GM12878 (cell line): ENCODE measurements around the gene TCF7. TPM values are rescaled to one million over a fixed set of nuclear protein-coding genes. Genes with fewer than 3 reads are reported as not detected.
A peak's percentile ranks its signal among the peaks of the same experiment; 100 is the strongest.

Experiments
- ATAC-seq: fragments of 200-7000 bp; cut with Tn5 transposase; 3 replicates; pipeline ENCODE4 v1.9.1; 2020; ENCODE audit warnings: mild to moderate bottlenecking, moderate library complexity
- BruUV-seq: library from RNA; stranded (reverse); fragments of 400-500 nt; replicated peaks from 2 replicates; lab custom pipeline; 2021; lab: Mats Ljungman, UMichigan
- CTCF ChIA-PET: fragments of 300-600 bp; sonication (Branson Sonifier 250); formaldehyde crosslinking; extraction: SDS; loops from one replicate; lab custom pipeline; 2021; ENCODE audit warnings: inconsistent platforms; lab: Yijun Ruan, JAX
- POLR2A ChIA-PET: fragments of 350-600 bp; formaldehyde crosslinking; extraction: SDS; loops from one replicate; lab custom pipeline; 2021; ENCODE audit warnings: inconsistent platforms; lab: Charles Lee
- RAD21 ChIA-PET: fragments of 300-600 bp; sonication (Branson Sonifier 250); formaldehyde crosslinking; loops from one replicate; lab custom pipeline; 2023; ENCODE audit warnings: antibody characterized with exemption; ENCODE audit not compliant: unreplicated experiment; lab: Charles Lee
- SMC1A ChIA-PET: fragments of 300-600 bp; sonication (Branson Sonifier 250); formaldehyde crosslinking; loops from one replicate; lab custom pipeline; 2023; ENCODE audit not compliant: unreplicated experiment, uncharacterized antibody; lab: Charles Lee
- DNase-seq: peaks from one replicate; pipeline ENCODE4 v3.0.0-alpha.2; 2011; ENCODE audit warnings: low read depth, low spot score
- FAIRE-seq: peaks from 3 replicates; lab custom pipeline; 2011; peaks lifted over from hg19 to GRCh38; lab: Jason Lieb, UNC
- H2AFZ ChIP-seq: 2 replicates; pipeline ENCODE4 v1.6.0; 2011; ENCODE audit warnings: low read depth, low read length, control low read depth; ENCODE audit not compliant: control insufficient read depth
- H3K27ac ChIP-seq: 2 replicates; pipeline ENCODE4 v1.5.1; 2011; ENCODE audit warnings: control low read depth; ENCODE audit not compliant: control insufficient read depth, insufficient read depth
- H3K27me3 ChIP-seq, 2 experiments: replicated peaks in 1 of 2; 2 replicates each; pipeline versions ENCODE4 v1.6.0 to v1.6.1; 2011; ENCODE audit warnings: low read length in 1 of 2; ENCODE audit not compliant: control insufficient read depth in 2 of 2, insufficient read depth in 2 of 2
- H3K36me3 ChIP-seq, 2 experiments: 2 replicates each; pipeline ENCODE4 v1.5.1; 2011; ENCODE audit warnings: low read length in 1 of 2; ENCODE audit not compliant: control insufficient read depth in 2 of 2, insufficient read depth in 2 of 2
- H3K4me1 ChIP-seq: 2 replicates; pipeline ENCODE4 v1.6.1; 2011; ENCODE audit warnings: mild to moderate bottlenecking, low read length, moderate library complexity, mixed read lengths; ENCODE audit not compliant: control insufficient read depth, insufficient read depth
- H3K4me2 ChIP-seq: 2 replicates; pipeline ENCODE4 v1.6.0; 2011; ENCODE audit warnings: control low read depth; ENCODE audit not compliant: control insufficient read depth, insufficient read depth
- H3K4me3 ChIP-seq: fragments of 200-600 bp; sonication (generic); 2 replicates; pipeline ENCODE4 v1.5.1; 2016
- H3K79me2 ChIP-seq: 2 replicates; pipeline ENCODE4 v1.6.0; 2011; ENCODE audit warnings: low read length; ENCODE audit not compliant: control insufficient read depth, insufficient read depth
- H3K9ac ChIP-seq: 2 replicates; pipeline ENCODE4 v1.8.0; 2011; ENCODE audit warnings: low read length, control low read depth, mixed read lengths; ENCODE audit not compliant: control insufficient read depth, insufficient read depth
- H3K9me3 ChIP-seq: replicated peaks from 3 replicates; pipeline ENCODE4 v1.5.1; 2011; ENCODE audit warnings: mild to moderate bottlenecking, low read length; ENCODE audit not compliant: control insufficient read depth, insufficient read depth
- H4K20me1 ChIP-seq: 2 replicates; pipeline ENCODE4 v1.6.0; 2011; ENCODE audit not compliant: control insufficient read depth, insufficient read depth
- ATF2 ChIP-seq: IDR thresholded peaks from 2 replicates; pipeline ENCODE4 v1.6.1; 2012; ENCODE audit warnings: low read length, inconsistent platforms
- ATF3 ChIP-seq: IDR thresholded peaks from 2 replicates; pipeline ENCODE4 v1.6.1; 2011; ENCODE audit warnings: low read depth, mild to moderate bottlenecking, low read length, moderate library complexity, borderline replicate concordance; ENCODE audit errors: extremely low read depth
- BACH1 ChIP-seq: fragments of 450-650 bp; IDR thresholded peaks from 2 replicates; pipeline ENCODE4 v1.6.1; 2017; ENCODE audit warnings: mild to moderate bottlenecking, borderline replicate concordance
- ETV6 ChIP-seq, 2 experiments: fragments of 450-650 bp in 1 of 2; IDR thresholded peaks in 1 of 2; conservative IDR thresholded peaks in 1 of 2; 2 replicates each; pipeline ENCODE4 v1.6.1; 2014; ENCODE audit warnings: antibody characterized with exemption in 1 of 2, borderline replicate concordance in 1 of 2, low read depth in 1 of 2, mild to moderate bottlenecking in 1 of 2, moderate library complexity in 1 of 2
- GATAD2B ChIP-seq: fragments of 450-650 bp; conservative IDR thresholded peaks from 2 replicates; pipeline ENCODE4 v1.6.1; 2017; ENCODE audit warnings: low read depth, mild to moderate bottlenecking, moderate library complexity
- HDAC6 ChIP-seq: fragments of 200-600 bp; sonication (generic); IDR thresholded peaks from one replicate; pipeline ENCODE4 v1.8.0; 2017; ENCODE audit warnings: antibody characterized with exemption; ENCODE audit not compliant: unreplicated experiment
- IRF4 ChIP-seq: IDR thresholded peaks from 2 replicates; pipeline ENCODE4 v1.6.1; 2011; ENCODE audit warnings: low read depth, low read length
- MEF2B ChIP-seq: fragments of 450-650 bp; IDR thresholded peaks from 2 replicates; pipeline ENCODE4 v1.6.1; 2018; ENCODE audit warnings: mild to moderate bottlenecking, moderate library complexity; ENCODE audit not compliant: partially characterized antibody, poor library complexity, severe bottlenecking
- MLLT1 ChIP-seq: fragments of 450-650 bp; IDR thresholded peaks from 2 replicates; pipeline ENCODE4 v1.6.1; 2016; ENCODE audit warnings: mild to moderate bottlenecking
- MTA2 ChIP-seq: fragments of 450-650 bp; IDR thresholded peaks from 2 replicates; pipeline ENCODE4 v1.6.1; 2016; ENCODE audit warnings: low read depth, mild to moderate bottlenecking, moderate library complexity
- NR2F1 ChIP-seq: fragments of 450-650 bp; conservative IDR thresholded peaks from 2 replicates; pipeline ENCODE4 v1.6.1; 2017; ENCODE audit warnings: mild to moderate bottlenecking
- POLR2AphosphoS2 ChIP-seq: IDR thresholded peaks from 2 replicates; pipeline ENCODE4 v1.6.1; 2011; ENCODE audit warnings: low read depth, mild to moderate bottlenecking, low read length, improper control_type of control experiment, moderate library complexity
- RAD21 ChIP-seq: IDR thresholded peaks from 2 replicates; pipeline ENCODE4 v1.6.1; 2011; ENCODE audit warnings: mild to moderate bottlenecking, low read depth, low read length, moderate library complexity; ENCODE audit not compliant: insufficient read depth
- SMAD1 ChIP-seq: fragments of 450-650 bp; IDR thresholded peaks from 2 replicates; pipeline ENCODE4 v1.6.1; 2018; ENCODE audit warnings: mild to moderate bottlenecking, low read depth; ENCODE audit not compliant: partially characterized antibody
- SMAD5 ChIP-seq: IDR thresholded peaks from 2 replicates; pipeline ENCODE4 v1.6.1; 2016; ENCODE audit warnings: antibody characterized with exemption, low read depth
- TCF3 ChIP-seq: IDR thresholded peaks from 2 replicates; pipeline ENCODE4 v1.6.1; 2012; ENCODE audit warnings: low read depth, mild to moderate bottlenecking, low read length, borderline replicate concordance; ENCODE audit not compliant: insufficient read depth
- YY1 ChIP-seq: IDR thresholded peaks from 2 replicates; pipeline ENCODE4 v1.6.1; 2011; ENCODE audit warnings: low read depth, mild to moderate bottlenecking, low read length
- ZNF217 ChIP-seq: fragments of 450-650 bp; IDR thresholded peaks from 2 replicates; pipeline ENCODE4 v1.6.1; 2017; ENCODE audit warnings: antibody characterized with exemption, mild to moderate bottlenecking
- ZNF384 ChIP-seq: IDR thresholded peaks from 2 replicates; pipeline ENCODE4 v1.6.1; 2012; ENCODE audit warnings: low read depth, mild to moderate bottlenecking, low read length, improper control_type of control experiment, borderline replicate concordance
- WGBS: methylation state at CpG from one replicate; pipeline ENCODE4 v1.1.6; 2016; ENCODE audit warnings: low lambda C conversion rate; ENCODE audit not compliant: insufficient replicate concordance, insufficient coverage; ENCODE audit errors: missing lambda C conversion rate; 5-methylcytosine and 5-hydroxymethylcytosine counted together
- in situ Hi-C: fragments of 300-500 bp; cut with MboI; formaldehyde crosslinking; loops from 9 replicates; pipeline ENCODE4 v1.14.3; 2018; ENCODE audit warnings: mixed read lengths
- intact Hi-C: fragments of 100-400 bp; cut with micrococcal nuclease; formaldehyde crosslinking; loops from one replicate; pipeline ENCODE4 v1.14.2; 2022; ENCODE audit not compliant: unreplicated experiment
- polyA plus RNA-seq, 11 experiments: library from polyadenylated mRNA; depleted of rRNA in 4 of 11; unstranded in 6 of 11; stranded (reverse) in 5 of 11; fragments of >200 nt; fragmentation: Nextera tagmentation in 4 of 11; fragmentation: Illumina TruSeq in 1 of 11; extraction: Ambion mirVana in 4 of 11; extraction: Trizol in 1 of 11; gene quantifications; 1 replicate in 1 of 11; 2 replicates in 10 of 11; pipeline versions ENCODE4 v1.2.1 to v1.2.3, GENCODE V29; 2011 to 2016; ENCODE audit warnings: inconsistent platforms in 2 of 11, missing spikeins in 2 of 11, low read depth in 1 of 11
- total RNA-seq, 4 experiments: library from RNA; depleted of rRNA in 3 of 4; stranded (reverse); fragments of >200 nt in 3 of 4; fragmentation: Illumina TruSeq in 1 of 4; extraction: Trizol in 1 of 4; gene quantifications; 2 replicates each; pipeline versions ENCODE4 v1.2.1 to v1.2.3, GENCODE V29; 2013 to 2021

Gene TCF7
- total and polyA plus RNA-seq, 10 of the 15 experiments (the other 5 are each of a cell fraction or from before 2014, with no cell fraction given), result 10.0 to 60.2 (median 23.6) TPM

- peaks cover 0 to 3% of the 10 kb centered on the region in 2 experiments; a peak in 1 of 4 replicates for H3K36me3 ChIP-seq
- in situ Hi-C loops (no loop called here), intact Hi-C loops (loop anchor here (1.0 to 2.0 kb wide), 2 partner anchors 11 to 18 kb away; no protein-coding TSS in a partner anchor)
- ChIA-PET POLR2A (interaction anchor here (0.6 to 11.6 kb wide), 4 partner anchors 17 to 54 kb away, joined by 3 to 291 read pairs (median 3); no protein-coding TSS in a partner anchor), CTCF (interaction anchor here (1.2 to 10.7 kb wide), 3 partner anchors 14 to 24 kb away, joined by 11 to 112 read pairs (median 88); no protein-coding TSS in a partner anchor), SMC1A (interaction anchor here (0.5 to 11.4 kb wide), 3 partner anchors 15 to 173 kb away, joined by 3 to 152 read pairs (median 37); no protein-coding TSS in a partner anchor), RAD21 (interaction anchor here (0.6 to 10.8 kb wide), 4 partner anchors 11 to 111 kb away, joined by 4 to 123 read pairs (median 48); no protein-coding TSS in a partner anchor)
- peak overlapping the region; percentile 80 for H3K4me2 ChIP-seq
- H3K4me1 ChIP-seq, result peaks cover 37% of the 10 kb centered on the region
- DNase-seq (no peak), ATAC-seq (peak; percentile 8), FAIRE-seq (no peak)
- peak overlapping the region; percentile 83 for H3K4me3 ChIP-seq
- H2AFZ ChIP-seq, result peak overlapping the region; percentile 30
- 0% methylated on average over 53 of the region's 110 CpGs for WGBS
- BruUV-seq, result no TSS peak
- H3K79me2 ChIP-seq, result peaks cover 23% of the 10 kb centered on the region
- no peaks in the 10 kb centered on the region; a peak in 1 of 4 replicates for H3K27me3 ChIP-seq
- peak overlapping the region; percentile 67 for H3K9ac ChIP-seq
- no peaks in the 10 kb centered on the region for H3K9me3 ChIP-seq
- H3K27ac ChIP-seq, result no peak overlapping the region
- no peaks in the 10 kb centered on the region for H4K20me1 ChIP-seq
- no peak for TF ChIP-seq YY1
- TF ChIP-seq GATAD2B, result 0 out of 2 replicates have a peak, but pooled peaks have one; percentile 39
- TF ChIP-seq ATF3, result no peak
- TF ChIP-seq RAD21, result no peak
- TF ChIP-seq BACH1, result peak; percentile 36; the same call in 1 of the 2 replicates
- TF ChIP-seq TCF3, result no peak
- no peak for TF ChIP-seq ZNF217
- TF ChIP-seq IRF4, result no peak
- TF ChIP-seq ETV6 (conservative IDR thresholded peaks at IDR 0.05 in 1 of 2, IDR thresholded peaks at IDR 0.05 in 1 of 2; ENCODE audit: borderline replicate concordance in 1 of 2, low read depth in 1 of 2), result no peak
- TF ChIP-seq HDAC6, result no peak
- TF ChIP-seq ZNF384, result no peak
- no peak for TF ChIP-seq ATF2
- TF ChIP-seq MTA2, result no peak
- TF ChIP-seq MEF2B, result peak; percentile 16
- peak; percentile 95 for TF ChIP-seq NR2F1
- TF ChIP-seq MLLT1, result 0 out of 2 replicates have a peak, but pooled peaks have one; percentile 84
- no peak for TF ChIP-seq SMAD5
- no peak for TF ChIP-seq SMAD1
- no peak for TF ChIP-seq POLR2AphosphoS2
Observed at GRCh38 chr5:134114886-134115805, 665 bp downstream of the TCF7 start.
